HG03196 (cell line): ENCODE data around the gene DLL3.
A peak's percentile ranks its signal among the peaks of the same experiment; 100 is the strongest.

Source experiments
- ATAC-seq: cut with Tn5 transposase; IDR thresholded peaks from one replicate; pipeline ENCODE4 v1.9.1; 2021; ENCODE audit not compliant: unreplicated experiment

The DLL3 gene

GRCh38 chr19:39481676-39482075 is 17.1 kb upstream of the DLL3 start:
- ATAC-seq: no peak

- ATAC-seq: no peak
These were observed 15.6 kb upstream of the DLL3 start for GRCh38 chr19:39483141-39483540.

- no peak for ATAC-seq
These were observed 9.0 kb upstream of the DLL3 start for GRCh38 chr19:39489756-39490155.

- ATAC-seq: no peak
These were observed 6.5 kb upstream of the DLL3 start for GRCh38 chr19:39492225-39492624.

- no peak for ATAC-seq
These were observed 6.0 kb upstream of the DLL3 start for GRCh38 chr19:39492788-39493187.

- ATAC-seq: no peak
These were observed 4.1 kb upstream of the DLL3 start for GRCh38 chr19:39494661-39495060.

GRCh38 chr19:39496063-39496462 is 2.7 kb upstream of the DLL3 start:
- ATAC-seq: no peak

- no peak for ATAC-seq
These were observed 1.1 kb upstream of the DLL3 start for GRCh38 chr19:39497701-39497995.

GRCh38 chr19:39497996-39498797 is 550 bp upstream of the DLL3 start:
- ATAC-seq: no peak

GRCh38 chr19:39499932-39500331 is 1.2 kb downstream of the DLL3 start:
- ATAC-seq: no peak

GRCh38 chr19:39500543-39500942 is 1.8 kb downstream of the DLL3 start:
- no peak for ATAC-seq

GRCh38 chr19:39501340-39501739 is 2.6 kb downstream of the DLL3 start:
- no peak for ATAC-seq

GRCh38 chr19:39502640-39503417 is 4.1 kb downstream of the DLL3 start:
- peak; percentile 59 for ATAC-seq

GRCh38 chr19:39506598-39506943 is 7.8 kb downstream of the DLL3 start:
- no peak for ATAC-seq

GRCh38 chr19:39506944-39507714 is 8.4 kb downstream of the DLL3 start:
- no peak for ATAC-seq

- ATAC-seq: no peak
These were observed 9.1 kb downstream of the DLL3 start for GRCh38 chr19:39507715-39508364.

- ATAC-seq: no peak
These were observed 9.9 kb downstream of the DLL3 start for GRCh38 chr19:39508629-39509028.

GRCh38 chr19:39509233-39509632 is 10.5 kb downstream of the DLL3 start:
- ATAC-seq: no peak

- no peak for ATAC-seq
These were observed 14.2 kb downstream of the DLL3 start for GRCh38 chr19:39512988-39513387.

- ATAC-seq: no peak
These were observed 16.2 kb downstream of the DLL3 start, which contains the start of gene SELENOV for GRCh38 chr19:39514840-39515550. Gene SELENOV, plus strand, starts transcription at chr19:39515139. Its CDS starts 74 bp downstream, at chr19:39515213.
